ENCODE measurements around the gene LIN28A.

The LIN28A gene

DNA sequence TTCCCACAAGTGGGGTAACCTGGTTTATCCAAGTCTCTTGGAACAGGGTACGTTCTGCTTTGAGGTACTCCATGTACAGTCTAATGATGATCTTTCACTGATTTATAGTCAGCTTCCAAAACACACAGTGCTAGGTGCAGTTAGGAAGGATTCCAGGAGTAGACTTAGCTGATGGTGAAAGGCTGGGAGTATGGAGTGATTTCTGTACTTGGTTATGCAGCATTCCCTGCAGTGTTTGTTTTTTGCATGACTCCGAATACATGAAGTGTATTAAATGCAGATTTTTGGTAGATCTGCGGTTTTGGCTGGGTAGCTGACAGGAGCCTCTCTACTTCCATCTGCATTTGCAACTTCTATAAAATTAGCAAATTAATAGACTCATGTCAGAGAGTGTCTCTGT, 65.4 kb downstream of the LIN28A start:
- ChIA-PET CTCF (interaction anchor here (0.7 kb wide), 1 partner anchor 24 kb away, joined by 3 read pairs; no protein-coding TSS in a partner anchor), POLR2A (no interaction called here)
- H3K9me3 ChIP-seq (ENCODE audit: control extremely low read depth in 1 of 5, control insufficient read depth in 4 of 5, insufficient read depth in 2 of 5, low read depth in 1 of 5, low read length in 4 of 5) = no peaks in the 10 kb centered on the region
- H3K27me3 ChIP-seq (replicated peaks in 2 of 5; ENCODE audit: control insufficient read depth in 4 of 5, insufficient read depth in 5 of 5, low read length in 4 of 5) = no peaks in the 10 kb centered on the region
- H3K4me1 ChIP-seq (ENCODE audit: control extremely low read depth in 1 of 4, control insufficient read depth in 4 of 4, insufficient read depth in 4 of 4, low read length in 3 of 4) = peaks cover 16 to 28% (median 23%) of the 10 kb centered on the region in 4 experiments
- H3K36me3 ChIP-seq (ENCODE audit: control insufficient read depth in 4 of 4, insufficient read depth in 4 of 4, low read length in 3 of 4) = peaks cover 10 to 49% (median 28%) of the 10 kb centered on the region in 4 experiments
- no peak overlapping the region for H3K27ac ChIP-seq (ENCODE audit: insufficient read depth in 1 of 2, low read depth in 1 of 2, low read length in 2 of 2, poor library complexity in 1 of 2, severe bottlenecking in 2 of 2)
- DNase-seq = no peak
- no peak overlapping the region for H3K4me3 ChIP-seq (ENCODE audit: control insufficient read depth in 1 of 7, extremely low read depth in 1 of 7, insufficient read depth in 4 of 7, low read depth in 2 of 7, low read length in 6 of 7)
- WGBS (ENCODE audit: insufficient coverage) = 83% methylated on average over 1 of the region's 3 CpGs

DNA sequence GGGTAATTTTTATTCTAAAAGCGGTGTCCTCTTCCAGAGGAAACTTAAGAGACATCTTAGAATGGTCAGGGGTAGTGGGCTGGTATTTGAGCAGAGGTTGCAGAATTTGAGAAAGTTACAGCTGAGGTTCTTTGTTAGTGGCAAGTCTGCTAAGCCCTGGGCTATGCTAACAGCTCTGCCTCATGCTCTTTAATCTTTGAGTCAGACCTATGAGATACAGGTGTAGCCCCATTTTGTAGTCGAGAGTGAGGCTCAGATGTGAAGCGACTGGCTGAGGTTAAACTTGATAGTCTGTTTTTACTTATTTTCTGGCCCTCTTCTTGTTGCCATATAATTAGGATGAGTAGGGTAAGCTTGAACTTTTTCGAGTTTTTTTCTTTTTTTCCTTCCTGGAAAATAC, 66.3 kb downstream of the LIN28A start:
- no peak for DNase-seq
- no peaks in the 10 kb centered on the region for H3K27me3 ChIP-seq (replicated peaks in 2 of 5; ENCODE audit: control insufficient read depth in 4 of 5, insufficient read depth in 5 of 5, low read length in 4 of 5)
- H3K9me3 ChIP-seq (ENCODE audit: control extremely low read depth in 1 of 5, control insufficient read depth in 4 of 5, insufficient read depth in 2 of 5, low read depth in 1 of 5, low read length in 4 of 5) = no peaks in the 10 kb centered on the region
- peaks cover 10 to 49% (median 28%) of the 10 kb centered on the region in 4 experiments for H3K36me3 ChIP-seq (ENCODE audit: control insufficient read depth in 4 of 4, insufficient read depth in 4 of 4, low read length in 3 of 4)
- peaks cover 10 to 18% (median 16%) of the 10 kb centered on the region in 4 experiments for H3K4me1 ChIP-seq (ENCODE audit: control extremely low read depth in 1 of 4, control insufficient read depth in 4 of 4, insufficient read depth in 4 of 4, low read length in 3 of 4)
- WGBS (ENCODE audit: insufficient coverage) = 100% methylated on average over 2 of the region's 4 CpGs
- CTCF ChIA-PET = interaction anchor here (0.9 kb wide), 1 partner anchor 23 kb away, joined by 4 read pairs; no protein-coding TSS in a partner anchor
- POLR2A ChIA-PET = no interaction called here
- peak overlapping the region in 1 of 2 experiments; percentile 16 for H3K27ac ChIP-seq (ENCODE audit: insufficient read depth in 1 of 2, low read depth in 1 of 2, low read length in 2 of 2, poor library complexity in 1 of 2, severe bottlenecking in 2 of 2)
- no peak overlapping the region for H3K4me3 ChIP-seq (ENCODE audit: control insufficient read depth in 1 of 7, extremely low read depth in 1 of 7, insufficient read depth in 4 of 7, low read depth in 2 of 7, low read length in 6 of 7)

DNA sequence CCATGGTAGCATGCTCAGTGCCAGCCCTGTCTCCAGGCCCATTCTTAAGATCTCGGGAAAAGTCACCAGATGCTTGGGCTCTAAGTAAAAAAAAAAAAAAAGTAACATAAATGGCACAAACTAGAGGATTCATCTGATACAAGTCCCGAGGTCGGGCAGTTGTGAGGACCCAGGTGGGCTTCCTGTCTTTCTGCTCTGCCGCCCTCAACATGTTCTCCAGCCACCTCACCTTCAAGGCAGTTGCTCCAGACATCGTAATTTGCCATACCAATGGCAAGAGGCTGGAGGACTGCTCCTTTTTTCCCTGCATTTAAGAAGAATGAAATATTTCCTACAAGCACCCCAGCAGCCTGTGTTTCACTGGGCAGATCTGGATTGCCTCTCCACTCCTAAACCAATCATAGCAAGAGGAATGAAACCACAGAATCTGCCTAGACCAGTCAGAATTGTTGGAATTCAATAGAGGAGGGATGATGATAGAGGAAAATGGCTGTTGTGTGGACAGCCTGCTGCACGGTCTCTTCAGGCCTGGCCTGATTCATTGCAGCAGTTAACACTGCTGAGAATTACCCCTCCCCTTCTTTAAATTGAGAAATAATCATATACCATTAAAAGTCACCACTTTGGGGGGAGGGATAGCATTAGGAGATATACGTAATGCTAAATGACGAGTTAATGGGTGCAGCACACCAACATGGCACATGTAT, 67.0 kb downstream of the LIN28A start:
- CTCF ChIA-PET = interaction anchor here (0.9 kb wide), 1 partner anchor 22 kb away, joined by 4 read pairs; no protein-coding TSS in a partner anchor
- DNase-seq = no peak
- Histone ChIP-seq H3K4me3 (ENCODE audit: control insufficient read depth in 1 of 7, extremely low read depth in 1 of 7, insufficient read depth in 4 of 7, low read depth in 2 of 7, low read length in 6 of 7) (no peak overlapping the region), H3K4me1 (ENCODE audit: control extremely low read depth in 1 of 4, control insufficient read depth in 4 of 4, insufficient read depth in 4 of 4, low read length in 3 of 4) (peaks cover 10 to 17% (median 16%) of the 10 kb centered on the region in 4 experiments), H3K36me3 (ENCODE audit: control insufficient read depth in 4 of 4, insufficient read depth in 4 of 4, low read length in 3 of 4) (peaks cover 10 to 49% (median 28%) of the 10 kb centered on the region in 4 experiments), H3K27ac (ENCODE audit: insufficient read depth in 1 of 2, low read depth in 1 of 2, low read length in 2 of 2, poor library complexity in 1 of 2, severe bottlenecking in 2 of 2) (no peak overlapping the region), H3K9me3 (ENCODE audit: control extremely low read depth in 1 of 5, control insufficient read depth in 4 of 5, insufficient read depth in 2 of 5, low read depth in 1 of 5, low read length in 4 of 5) (no peaks in the 10 kb centered on the region), H3K27me3 (replicated peaks in 2 of 5; ENCODE audit: control insufficient read depth in 4 of 5, insufficient read depth in 5 of 5, low read length in 4 of 5) (no peaks in the 10 kb centered on the region)
- POLR2A ChIA-PET = no interaction called here
- 85% methylated on average over 4 of the region's 8 CpGs for WGBS (ENCODE audit: insufficient coverage)

DNA sequence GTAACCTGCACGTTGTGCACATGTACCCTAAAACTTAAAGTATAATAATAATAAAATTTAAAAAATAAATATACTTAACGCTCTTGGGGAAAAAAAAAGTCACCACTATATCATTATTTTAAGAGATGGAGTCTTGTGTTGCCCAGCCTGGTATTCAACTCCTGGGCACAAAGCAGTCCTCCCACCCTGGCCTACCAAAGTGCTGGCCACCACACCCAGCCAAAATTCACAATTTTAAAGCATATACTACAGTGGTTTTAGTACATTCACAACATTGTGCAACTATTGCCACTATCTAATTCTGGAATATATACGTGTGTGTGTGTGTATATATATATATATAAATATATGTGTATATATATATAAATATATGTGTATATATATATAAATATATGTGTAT, 67.5 kb downstream of the LIN28A start:
- ChIA-PET CTCF (interaction anchor here (1.0 kb wide), 1 partner anchor 11 kb away, joined by 3 read pairs; no protein-coding TSS in a partner anchor), POLR2A (no interaction called here)
- Histone ChIP-seq H3K27me3 (replicated peaks in 2 of 5; ENCODE audit: control insufficient read depth in 4 of 5, insufficient read depth in 5 of 5, low read length in 4 of 5) (no peaks in the 10 kb centered on the region), H3K27ac (ENCODE audit: insufficient read depth in 1 of 2, low read depth in 1 of 2, low read length in 2 of 2, poor library complexity in 1 of 2, severe bottlenecking in 2 of 2) (no peak overlapping the region), H3K4me1 (ENCODE audit: control extremely low read depth in 1 of 4, control insufficient read depth in 4 of 4, insufficient read depth in 4 of 4, low read length in 3 of 4) (peaks cover 10 to 17% (median 15%) of the 10 kb centered on the region in 4 experiments), H3K36me3 (ENCODE audit: control insufficient read depth in 4 of 4, insufficient read depth in 4 of 4, low read length in 3 of 4) (peaks cover 10 to 47% (median 28%) of the 10 kb centered on the region in 4 experiments), H3K9me3 (ENCODE audit: control extremely low read depth in 1 of 5, control insufficient read depth in 4 of 5, insufficient read depth in 2 of 5, low read depth in 1 of 5, low read length in 4 of 5) (no peaks in the 10 kb centered on the region), H3K4me3 (ENCODE audit: control insufficient read depth in 1 of 7, extremely low read depth in 1 of 7, insufficient read depth in 4 of 7, low read depth in 2 of 7, low read length in 6 of 7) (no peak overlapping the region)
- DNase-seq = no peak
- no CpG with 5 or more reads among the region's 3 CpGs for WGBS (ENCODE audit: insufficient coverage)

DNA sequence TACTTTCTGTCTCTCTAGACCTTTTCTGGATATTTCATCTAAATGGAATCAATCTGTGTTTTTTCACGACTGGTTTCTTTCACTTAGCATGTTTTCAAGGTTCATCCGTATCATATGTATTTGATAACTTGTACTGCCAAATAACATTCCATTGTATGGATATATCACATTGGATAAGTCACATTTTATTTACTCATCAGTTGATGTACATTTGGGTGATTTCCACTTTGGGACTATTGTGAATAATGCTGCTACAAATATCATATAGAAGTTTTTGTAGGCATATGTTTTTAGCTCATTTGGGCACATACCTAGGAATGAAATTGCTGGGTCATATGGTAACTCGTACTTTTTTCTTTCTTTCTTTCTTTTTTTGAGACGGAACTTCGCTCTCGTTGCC, 68.4 kb downstream of the LIN28A start:
- Histone ChIP-seq H3K27me3 (replicated peaks in 2 of 5; ENCODE audit: control insufficient read depth in 4 of 5, insufficient read depth in 5 of 5, low read length in 4 of 5) (no peaks in the 10 kb centered on the region), H3K9me3 (ENCODE audit: control extremely low read depth in 1 of 5, control insufficient read depth in 4 of 5, insufficient read depth in 2 of 5, low read depth in 1 of 5, low read length in 4 of 5) (no peaks in the 10 kb centered on the region), H3K4me3 (ENCODE audit: control insufficient read depth in 1 of 7, extremely low read depth in 1 of 7, insufficient read depth in 4 of 7, low read depth in 2 of 7, low read length in 6 of 7) (no peak overlapping the region), H3K27ac (ENCODE audit: insufficient read depth in 1 of 2, low read depth in 1 of 2, low read length in 2 of 2, poor library complexity in 1 of 2, severe bottlenecking in 2 of 2) (no peak overlapping the region), H3K36me3 (ENCODE audit: control insufficient read depth in 4 of 4, insufficient read depth in 4 of 4, low read length in 3 of 4) (peaks cover 8 to 42% (median 26%) of the 10 kb centered on the region in 4 experiments), H3K4me1 (ENCODE audit: control extremely low read depth in 1 of 4, control insufficient read depth in 4 of 4, insufficient read depth in 4 of 4, low read length in 3 of 4) (peaks cover 2 to 9% (median 7%) of the 10 kb centered on the region in 4 experiments)
- no peak for DNase-seq
- ChIA-PET POLR2A (interaction anchor here (0.6 kb wide), 1 partner anchor 307 kb away, joined by 3 read pairs; no protein-coding TSS in a partner anchor), CTCF (interaction anchor here (0.6 to 1.0 kb wide), 2 partner anchors 10 to 1413 kb away, joined by 3 read pairs; no protein-coding TSS in a partner anchor)
- 88% methylated on average over 4 of the region's 6 CpGs for WGBS (ENCODE audit: insufficient coverage)
